ENCODE data around the gene ACKR4.

DNA sequence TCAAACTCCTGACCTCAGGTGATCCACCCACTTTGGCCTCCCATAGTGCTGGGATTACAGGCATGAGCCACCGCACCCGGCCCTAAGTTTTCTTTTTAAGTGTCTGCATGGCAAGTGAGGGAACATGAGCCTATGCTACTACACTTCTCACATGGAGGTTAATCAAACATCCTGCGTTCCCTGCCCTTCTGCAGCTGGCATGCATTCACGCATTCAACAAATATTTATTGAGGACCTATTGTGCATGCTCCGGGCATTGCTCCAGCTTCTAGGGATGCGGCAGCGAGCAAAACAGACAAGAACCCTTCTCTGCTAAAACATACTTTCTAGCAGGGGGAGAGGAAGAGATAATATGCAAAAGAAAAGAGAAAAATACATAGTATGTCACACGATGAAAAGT lies 42.6 kb upstream of the ACKR4 start:
- TF ChIP-seq, protein P1, sequence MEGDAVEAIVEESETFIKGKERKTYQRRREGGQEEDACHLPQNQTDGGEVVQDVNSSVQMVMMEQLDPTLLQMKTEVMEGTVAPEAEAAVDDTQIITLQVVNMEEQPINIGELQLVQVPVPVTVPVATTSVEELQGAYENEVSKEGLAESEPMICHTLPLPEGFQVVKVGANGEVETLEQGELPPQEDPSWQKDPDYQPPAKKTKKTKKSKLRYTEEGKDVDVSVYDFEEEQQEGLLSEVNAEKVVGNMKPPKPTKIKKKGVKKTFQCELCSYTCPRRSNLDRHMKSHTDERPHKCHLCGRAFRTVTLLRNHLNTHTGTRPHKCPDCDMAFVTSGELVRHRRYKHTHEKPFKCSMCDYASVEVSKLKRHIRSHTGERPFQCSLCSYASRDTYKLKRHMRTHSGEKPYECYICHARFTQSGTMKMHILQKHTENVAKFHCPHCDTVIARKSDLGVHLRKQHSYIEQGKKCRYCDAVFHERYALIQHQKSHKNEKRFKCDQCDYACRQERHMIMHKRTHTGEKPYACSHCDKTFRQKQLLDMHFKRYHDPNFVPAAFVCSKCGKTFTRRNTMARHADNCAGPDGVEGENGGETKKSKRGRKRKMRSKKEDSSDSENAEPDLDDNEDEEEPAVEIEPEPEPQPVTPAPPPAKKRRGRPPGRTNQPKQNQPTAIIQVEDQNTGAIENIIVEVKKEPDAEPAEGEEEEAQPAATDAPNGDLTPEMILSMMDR (IDR thresholded peaks at IDR 0.05; ENCODE audit: low read depth, low read length, poor library complexity, severe bottlenecking) = no peak
- TF ChIP-seq EZH2phosphoT487 (IDR thresholded peaks at IDR 0.05; ENCODE audit: borderline replicate concordance, low read length) = no peak
